H1 (cell line): Measurements from ENCODE around the gene RNF168. TPM values are rescaled to one million over a fixed set of nuclear protein-coding genes. Genes with fewer than 3 reads are reported as not detected.

ENCODE experiments used
- CTCF ChIA-PET: fragments of 300-600 bp; sonication (Branson Sonifier 250); formaldehyde crosslinking; loops from one replicate; lab custom pipeline; 2021; ENCODE audit not compliant: partially characterized antibody; lab: Charles Lee
- POLR2A ChIA-PET: fragments of 300-600 bp; sonication (Branson Sonifier 250); formaldehyde crosslinking; loops from one replicate; lab custom pipeline; 2021; ENCODE audit warnings: inconsistent platforms; ENCODE audit not compliant: partially characterized antibody; lab: Charles Lee
- DNase-seq, 2 experiments: peaks; one replicate each; pipeline versions ENCODE4 v3.0.0 to v3.0.0-alpha.2; 2010 to 2022; ENCODE audit warnings: low spot score in 2 of 2, low read depth in 1 of 2, mixed read lengths in 1 of 2
- FAIRE-seq: peaks from 2 replicates; lab custom pipeline; 2011; peaks lifted over from hg19 to GRCh38; lab: Jason Lieb, UNC
- H2AFZ ChIP-seq: 2 replicates; pipeline ENCODE4 v1.8.1; 2012; ENCODE audit warnings: low read length, inconsistent platforms
- H2AK5ac ChIP-seq: 2 replicates; pipeline ENCODE4 v1.6.1; 2013; ENCODE audit warnings: low read depth, low read length
- H2BK120ac ChIP-seq: replicated peaks from 2 replicates; pipeline ENCODE3; 2013; ENCODE audit warnings: low read depth, low read length, inconsistent platforms
- H2BK12ac ChIP-seq: 2 replicates; pipeline ENCODE4 v1.6.1; 2013; ENCODE audit warnings: low read depth, low read length
- H2BK15ac ChIP-seq: 2 replicates; pipeline ENCODE4 v1.6.1; 2013; ENCODE audit warnings: low read length
- H2BK20ac ChIP-seq: 2 replicates; pipeline ENCODE4 v1.6.1; 2013; ENCODE audit warnings: low read length
- H2BK5ac ChIP-seq: 2 replicates; pipeline ENCODE4 v1.6.1; 2013; ENCODE audit warnings: low read depth, low read length
- H3K14ac ChIP-seq: 2 replicates; pipeline ENCODE4 v1.6.1; 2013; ENCODE audit warnings: inconsistent platforms; ENCODE audit not compliant: insufficient read length
- H3K18ac ChIP-seq: 2 replicates; pipeline ENCODE4 v1.6.1; 2013; ENCODE audit warnings: low read length; ENCODE audit errors: extremely low read depth
- H3K23ac ChIP-seq: 2 replicates; pipeline ENCODE4 v1.6.1; 2013; ENCODE audit warnings: inconsistent platforms; ENCODE audit not compliant: insufficient read length
- H3K23me2 ChIP-seq: 2 replicates; pipeline ENCODE4 v1.6.1; 2013; ENCODE audit warnings: low read depth, low read length
- H3K27ac ChIP-seq: 2 replicates; pipeline ENCODE4 v1.6.1; 2011; ENCODE audit warnings: low read depth, low read length, inconsistent platforms
- H3K27me3 ChIP-seq, 4 experiments: replicated peaks in 1 of 4; 1 replicate in 1 of 4; 2 replicates in 3 of 4; pipeline versions ENCODE4 v1.6.1 to v1.8.1; 2011 to 2013; ENCODE audit warnings: low read length in 3 of 4, mild to moderate bottlenecking in 3 of 4, inconsistent platforms in 2 of 4, mixed read lengths in 2 of 4, moderate library complexity in 1 of 4; ENCODE audit not compliant: control insufficient read depth in 3 of 4, insufficient read depth in 3 of 4; ENCODE audit errors: extremely low read depth in 1 of 4
- H3K36me3 ChIP-seq, 4 experiments: 2 replicates each; pipeline versions ENCODE4 v1.6.1 to v1.8.1; 2011 to 2013; ENCODE audit warnings: mild to moderate bottlenecking in 4 of 4, low read length in 3 of 4, moderate library complexity in 2 of 4, control low read depth in 1 of 4, inconsistent platforms in 1 of 4; ENCODE audit not compliant: insufficient read depth in 4 of 4, control insufficient read depth in 2 of 4
- H3K4ac ChIP-seq: replicated peaks from 2 replicates; pipeline ENCODE3; 2013; ENCODE audit warnings: low read length, low read depth, mixed read lengths, inconsistent platforms; ENCODE audit not compliant: insufficient read length
- H3K4me1 ChIP-seq, 4 experiments: replicated peaks in 1 of 4; 1 replicate in 1 of 4; 2 replicates in 3 of 4; pipeline versions ENCODE4 v1.6.1 to v1.8.1; 2011 to 2013; ENCODE audit warnings: low read length in 3 of 4, inconsistent platforms in 2 of 4, mixed read lengths in 1 of 4; ENCODE audit not compliant: insufficient read depth in 4 of 4, control insufficient read depth in 3 of 4
- H3K4me2 ChIP-seq, 2 experiments: 2 replicates each; pipeline versions ENCODE4 v1.6.1 to v1.8.1; 2011 to 2013; ENCODE audit warnings: low read depth in 2 of 2, low read length in 2 of 2, control low read depth in 1 of 2, inconsistent platforms in 1 of 2, mild to moderate bottlenecking in 1 of 2; ENCODE audit not compliant: insufficient read depth in 1 of 2
- H3K4me3 ChIP-seq, 4 experiments: fragments of 200-600, 300-600 bp in 1 of 4; sonication (generic), shearing (Covaris generic), sonication (Bioruptor Twin) in 1 of 4; 2 replicates each; pipeline versions ENCODE4 v1.5.1 to v1.8.1; 2011 to 2016; ENCODE audit warnings: low read length in 4 of 4, low read depth in 3 of 4, control low read depth in 2 of 4, inconsistent platforms in 2 of 4, mild to moderate bottlenecking in 2 of 4, mixed read lengths in 1 of 4, moderate library complexity in 1 of 4; ENCODE audit not compliant: insufficient read depth in 2 of 4; ENCODE audit errors: extremely low read depth in 1 of 4
- H3K56ac ChIP-seq: replicated peaks from 2 replicates; pipeline ENCODE3; 2013; ENCODE audit warnings: low read depth, mild to moderate bottlenecking, mixed read lengths, low read length, inconsistent platforms; ENCODE audit not compliant: insufficient read length
- H3K79me1 ChIP-seq: 2 replicates; pipeline ENCODE4 v1.6.1; 2013; ENCODE audit warnings: low read depth, low read length, control low read depth
- H3K79me2 ChIP-seq, 2 experiments: 2 replicates each; pipeline versions ENCODE4 v1.6.1 to v1.8.1; 2012 to 2013; ENCODE audit warnings: low read length in 2 of 2, mild to moderate bottlenecking in 2 of 2, inconsistent platforms in 1 of 2; ENCODE audit not compliant: insufficient read depth in 2 of 2, control insufficient read depth in 1 of 2
- H3K9ac ChIP-seq, 4 experiments: replicated peaks in 1 of 4; 1 replicate in 1 of 4; 2 replicates in 3 of 4; pipeline versions ENCODE4 v1.6.1 to v1.8.1; 2011 to 2013; ENCODE audit warnings: low read depth in 3 of 4, low read length in 3 of 4, control low read depth in 2 of 4, mild to moderate bottlenecking in 2 of 4, moderate library complexity in 2 of 4, inconsistent platforms in 1 of 4; ENCODE audit errors: extremely low read depth in 1 of 4
- H3K9me3 ChIP-seq, 2 experiments: 2 replicates each; pipeline versions ENCODE4 v1.6.1 to v1.8.1; 2012 to 2013; ENCODE audit warnings: mild to moderate bottlenecking in 2 of 2, moderate library complexity in 2 of 2, control low read depth in 1 of 2, inconsistent platforms in 1 of 2, low read depth in 1 of 2, low read length in 1 of 2, mixed read lengths in 1 of 2; ENCODE audit not compliant: insufficient read depth in 2 of 2
- H4K20me1 ChIP-seq, 2 experiments: replicated peaks in 1 of 2; 2 replicates each; pipeline versions ENCODE3 to v1.8.1; 2011 to 2013; ENCODE audit warnings: inconsistent platforms in 2 of 2, low read length in 2 of 2, mild to moderate bottlenecking in 1 of 2; ENCODE audit not compliant: insufficient read depth in 2 of 2, control insufficient read depth in 1 of 2
- H4K5ac ChIP-seq: 2 replicates; pipeline ENCODE4 v1.6.1; 2013; ENCODE audit warnings: low read length, low read depth, mixed read lengths, inconsistent platforms; ENCODE audit not compliant: insufficient read length
- H4K8ac ChIP-seq: 2 replicates; pipeline ENCODE4 v1.8.0; 2013; ENCODE audit warnings: mild to moderate bottlenecking, moderate library complexity, low read length, inconsistent platforms; ENCODE audit not compliant: insufficient read depth; ENCODE audit errors: extremely low read depth
- H4K91ac ChIP-seq: replicated peaks from 2 replicates; pipeline ENCODE3; 2013; ENCODE audit warnings: low read length, mixed read lengths, inconsistent platforms; ENCODE audit not compliant: insufficient read length
- CBX8 ChIP-seq: fragments of 300-800, 300-1000 bp; sonication (generic); IDR thresholded peaks from 2 replicates; pipeline ENCODE4 v1.7.1; 2016; ENCODE audit warnings: low read depth, low read length, borderline replicate concordance
- YY1 ChIP-seq: IDR thresholded peaks from 2 replicates; pipeline ENCODE4 v1.6.1; 2011; ENCODE audit warnings: low read depth, mild to moderate bottlenecking, low read length
- WGBS, 2 experiments: shearing (Covaris generic) in 1 of 2; methylation state at CpG; one replicate each; pipeline versions ENCODE4 v1.1.6 to v1.1.7; 2013 to 2015; ENCODE audit warnings: low lambda C conversion rate in 2 of 2, mixed read lengths in 2 of 2, inconsistent platforms in 1 of 2, low coverage in 1 of 2, missing lambda C conversion rate in 1 of 2; ENCODE audit not compliant: insufficient replicate concordance in 2 of 2, insufficient coverage in 1 of 2, insufficient read length in 1 of 2; ENCODE audit errors: extremely low coverage in 1 of 2, missing lambda C conversion rate in 1 of 2; 5-methylcytosine and 5-hydroxymethylcytosine counted together
- polyA plus RNA-seq, 7 experiments: library from polyadenylated mRNA; depleted of rRNA in 3 of 7; stranded (reverse) in 5 of 7; unstranded in 2 of 7; fragments of >200 nt in 5 of 7; fragments of 200-250 nt in 2 of 7; gene quantifications; 1 replicate in 5 of 7; 2 replicates in 1 of 7; 4 replicates in 1 of 7; pipeline versions ENCODE4 v1.2.1 to v1.2.3, GENCODE V29; 2011 to 2013; ENCODE audit warnings: missing spikeins in 2 of 7, mixed read lengths in 2 of 7
- total RNA-seq: library from RNA; stranded (reverse); fragmentation: NEBNext Ultra II Directional; extraction: Animal tissue kit (Norgen Biotek cat#: 25700); gene quantifications from 2 replicates; pipeline ENCODE4 v1.2.1, GENCODE V29; 2021

RNF168 gene
- total and polyA plus RNA-seq, 2 of the 8 experiments (the other 6 are each of a cell fraction or from before 2014, with no cell fraction given), result 6.3 to 63.5 TPM

DNA sequence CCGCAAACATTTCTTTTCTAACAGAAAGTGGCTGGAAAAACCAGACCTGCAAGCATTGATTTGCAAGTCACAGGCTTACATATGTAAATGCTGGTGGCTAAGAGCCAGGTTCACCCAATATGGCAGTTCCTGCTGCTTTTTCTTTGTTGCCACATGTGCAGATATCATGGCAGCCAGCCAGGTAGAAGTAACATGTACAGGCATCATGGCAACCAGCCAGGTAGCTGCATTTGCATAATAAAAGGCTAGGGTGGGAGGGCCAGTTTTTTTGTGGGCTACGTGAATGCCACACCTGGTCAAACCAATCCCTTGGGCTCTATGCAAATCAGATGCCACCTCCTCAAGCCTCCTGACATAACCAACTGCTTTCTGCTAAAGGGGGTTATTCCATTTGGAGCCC, 14.4 kb upstream of the RNF168 start:
- no peak overlapping the region for H2BK5ac ChIP-seq
- no peaks in the 10 kb centered on the region for H3K4me1 ChIP-seq
- H3K4me2 ChIP-seq, result no peak overlapping the region
- H4K5ac ChIP-seq, result no peak overlapping the region
- POLR2A ChIA-PET, result interaction anchor here (1.7 kb wide), 1 partner anchor 14 kb away, joined by 7 read pairs; the partner anchor contains the start of gene RNF168
- H3K9me3 ChIP-seq, result peaks cover 47 to 48% of the 10 kb centered on the region in 2 experiments
- no peak overlapping the region for H2BK15ac ChIP-seq
- CTCF ChIA-PET, result interaction anchor here (0.8 to 2.5 kb wide), 9 partner anchors 9 to 444 kb away, joined by 3 to 12 read pairs (median 4); no protein-coding TSS in a partner anchor
- H3K4ac ChIP-seq, result no peak overlapping the region
- H3K27me3 ChIP-seq, result no peaks in the 10 kb centered on the region
- no peaks in the 10 kb centered on the region for H3K23me2 ChIP-seq
- no peak overlapping the region for H3K9ac ChIP-seq
- H3K56ac ChIP-seq, result no peak overlapping the region
- H3K36me3 ChIP-seq, result peaks cover 0 to 7% (median 0%) of the 10 kb centered on the region in 4 experiments; a peak in 2 of 8 replicates
- H2BK20ac ChIP-seq, result no peak overlapping the region
- H2AFZ ChIP-seq, result no peak overlapping the region
- peak overlapping the region in 1 of 4 experiments; percentile 15; a peak in 1 of 8 replicates for H3K4me3 ChIP-seq
- H3K27ac ChIP-seq, result no peak overlapping the region
- H3K79me2 ChIP-seq, result no peaks in the 10 kb centered on the region
- H2BK12ac ChIP-seq, result no peak overlapping the region; the same call in 1 of the 2 replicates
- no peaks in the 10 kb centered on the region for H3K79me1 ChIP-seq
- H3K14ac ChIP-seq, result no peak overlapping the region
- H2AK5ac ChIP-seq, result no peak overlapping the region
- H2BK120ac ChIP-seq, result no peak overlapping the region
- FAIRE-seq, result no peak
- TF ChIP-seq YY1 (peak; percentile 64; the same call in 1 of the 2 replicates), CBX8 (no peak)
- H3K23ac ChIP-seq, result no peak overlapping the region
- no peaks in the 10 kb centered on the region for H4K20me1 ChIP-seq
- no peak overlapping the region for H4K8ac ChIP-seq
- no peak overlapping the region for H4K91ac ChIP-seq
- DNase-seq, result no peak
- no peak overlapping the region for H3K18ac ChIP-seq
- WGBS, 2 experiments, result 65% methylated on average over 2 of the region's 2 CpGs; no CpG with 5 or more reads in 1 of the 2 experiments
